HG02588 (cell line): ENCODE results near the gene RAB36.

Experiments used
- ATAC-seq: cut with Tn5 transposase; IDR thresholded peaks from one replicate; pipeline ENCODE4 v1.9.1; 2021; ENCODE audit warnings: mild to moderate bottlenecking, moderate library complexity; ENCODE audit not compliant: unreplicated experiment

The RAB36 gene, protein sequence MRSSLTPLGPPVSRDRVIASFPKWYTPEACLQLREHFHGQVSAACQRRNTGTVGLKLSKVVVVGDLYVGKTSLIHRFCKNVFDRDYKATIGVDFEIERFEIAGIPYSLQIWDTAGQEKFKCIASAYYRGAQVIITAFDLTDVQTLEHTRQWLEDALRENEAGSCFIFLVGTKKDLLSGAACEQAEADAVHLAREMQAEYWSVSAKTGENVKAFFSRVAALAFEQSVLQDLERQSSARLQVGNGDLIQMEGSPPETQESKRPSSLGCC

DNA sequence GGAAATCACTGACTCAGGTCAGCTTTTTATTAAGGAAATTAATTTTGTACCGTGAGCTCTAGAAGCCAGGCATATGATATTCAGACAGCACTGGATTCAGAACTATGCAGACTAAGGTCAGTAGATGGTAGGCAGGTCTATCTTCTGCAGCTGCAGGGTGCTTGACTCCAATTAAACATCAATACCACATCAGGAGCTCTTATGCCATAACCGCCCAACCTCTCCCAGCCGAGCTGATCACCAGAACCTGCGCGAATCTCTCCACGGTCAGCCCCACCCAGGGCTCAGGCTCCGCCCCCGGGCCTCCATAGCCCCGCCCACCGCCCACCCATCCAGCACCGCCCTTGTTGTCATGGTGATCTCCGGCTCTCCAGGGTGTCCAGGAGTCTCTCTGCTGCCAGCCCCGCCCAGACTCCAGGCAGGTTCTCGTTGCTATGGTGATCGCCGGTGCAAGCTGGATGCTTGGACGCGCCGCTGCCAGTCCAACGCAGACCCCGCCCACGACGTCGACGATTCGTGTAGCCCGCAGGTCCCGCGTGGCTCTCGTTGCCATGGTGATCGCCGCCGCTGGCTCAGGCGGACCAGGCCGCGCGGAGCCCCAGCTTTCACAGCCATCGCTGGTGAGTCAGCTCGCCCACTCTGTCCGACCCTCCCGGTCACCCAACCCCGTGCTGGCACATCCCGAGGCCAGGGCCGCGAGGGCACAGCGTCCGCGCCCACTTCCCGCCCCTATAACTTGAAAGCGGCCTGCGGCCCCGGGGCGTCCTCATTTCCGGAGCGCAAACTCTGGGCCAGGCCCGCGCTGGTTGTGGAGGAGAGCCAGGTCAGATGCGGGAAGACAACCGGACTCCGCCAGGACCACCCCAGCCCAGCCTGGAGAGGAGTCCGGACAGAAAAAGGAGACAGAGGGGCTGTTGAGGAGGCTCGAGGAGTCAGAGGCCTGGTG, at the start of gene RAB36:
TSS of gene RAB36 (plus strand) at position 546 of the 946 bp plus-strand sequence. CDS start 1,140 bp downstream, outside the sequence.
- peak; percentile 34 for ATAC-seq

DNA sequence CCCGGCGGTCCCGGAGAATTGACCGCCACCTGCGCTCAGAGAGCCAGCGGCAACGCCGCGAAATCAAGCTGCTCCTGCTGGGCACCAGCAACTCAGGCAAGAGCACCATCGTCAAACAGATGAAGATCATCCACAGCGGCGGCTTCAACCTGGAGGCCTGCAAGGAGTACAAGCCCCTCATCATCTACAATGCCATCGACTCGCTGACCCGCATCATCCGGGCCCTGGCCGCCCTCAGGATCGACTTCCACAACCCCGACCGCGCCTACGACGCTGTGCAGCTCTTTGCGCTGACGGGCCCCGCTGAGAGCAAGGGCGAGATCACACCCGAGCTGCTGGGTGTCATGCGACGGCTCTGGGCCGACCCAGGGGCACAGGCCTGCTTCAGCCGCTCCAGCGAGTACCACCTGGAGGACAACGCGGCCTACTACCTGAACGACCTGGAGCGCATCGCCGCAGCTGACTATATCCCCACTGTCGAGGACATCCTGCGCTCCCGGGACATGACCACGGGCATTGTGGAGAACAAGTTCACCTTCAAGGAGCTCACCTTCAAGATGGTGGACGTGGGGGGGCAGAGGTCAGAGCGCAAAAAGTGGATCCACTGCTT, 49.4 kb upstream of the RAB36 start:
- no peak for ATAC-seq

DNA sequence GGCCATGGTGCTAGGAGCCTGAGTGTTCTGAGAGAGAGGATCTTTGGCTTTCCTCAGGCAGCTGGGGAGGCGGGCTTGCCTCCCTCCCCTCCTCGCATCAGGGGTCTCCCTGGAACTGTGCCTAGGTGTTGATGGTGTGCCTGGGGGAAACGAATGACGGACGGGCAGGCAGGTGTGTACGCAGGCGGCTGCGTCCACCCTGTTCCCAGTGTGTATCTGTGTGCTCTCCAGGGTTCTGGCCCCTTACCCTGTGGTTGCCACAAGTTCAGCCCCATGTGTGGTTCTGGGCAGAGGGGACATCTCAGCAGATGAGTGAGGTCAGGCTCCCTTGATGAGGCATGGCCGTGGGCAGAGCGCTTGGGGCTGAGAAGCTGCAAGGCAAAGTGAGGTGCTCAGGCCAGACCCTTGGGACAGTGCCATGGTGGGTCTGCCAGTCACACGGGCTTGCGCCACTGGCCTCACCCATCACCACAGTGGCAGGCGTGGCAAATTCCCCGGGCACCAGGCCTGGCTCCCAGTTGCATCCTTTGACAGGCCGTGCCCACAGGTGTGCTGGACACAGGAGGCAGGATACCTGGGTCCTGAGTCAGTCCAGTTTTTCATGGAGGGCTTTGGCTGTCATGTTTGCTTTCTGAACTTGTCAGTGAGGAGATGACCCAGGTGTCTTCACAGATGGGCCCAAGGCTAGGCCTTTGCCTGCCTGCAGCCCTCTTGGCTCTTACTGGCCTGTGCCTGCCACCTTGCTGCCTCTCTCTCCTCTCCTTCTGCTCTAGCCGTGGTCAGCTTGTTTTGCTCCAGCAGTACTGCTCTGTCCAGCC, 47.7 kb upstream of the RAB36 start:
- no peak for ATAC-seq

DNA sequence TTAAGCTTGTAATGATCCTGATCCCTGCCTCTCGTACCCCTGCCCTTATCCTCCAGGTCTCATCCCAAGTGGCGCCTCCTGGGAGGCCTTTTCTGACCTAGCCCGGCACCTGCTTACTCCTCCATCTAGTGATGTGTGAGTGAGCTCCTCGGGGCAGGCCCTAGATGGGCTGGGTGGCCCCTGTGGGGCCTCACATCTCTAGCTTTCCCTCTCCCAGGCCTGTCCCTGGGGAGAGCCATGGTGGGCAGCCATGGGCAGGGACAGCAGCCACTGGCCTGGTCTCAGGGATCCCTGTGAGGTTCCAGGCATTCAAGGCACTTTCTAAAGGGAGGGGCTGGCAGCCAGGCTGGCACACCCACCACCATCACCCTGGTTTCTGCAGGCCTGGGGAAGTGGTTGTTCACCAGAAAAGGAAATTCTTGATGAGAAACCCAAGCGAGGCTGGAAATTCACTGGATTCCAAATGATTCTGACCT, 47.0 kb upstream of the RAB36 start:
- no peak for ATAC-seq

DNA sequence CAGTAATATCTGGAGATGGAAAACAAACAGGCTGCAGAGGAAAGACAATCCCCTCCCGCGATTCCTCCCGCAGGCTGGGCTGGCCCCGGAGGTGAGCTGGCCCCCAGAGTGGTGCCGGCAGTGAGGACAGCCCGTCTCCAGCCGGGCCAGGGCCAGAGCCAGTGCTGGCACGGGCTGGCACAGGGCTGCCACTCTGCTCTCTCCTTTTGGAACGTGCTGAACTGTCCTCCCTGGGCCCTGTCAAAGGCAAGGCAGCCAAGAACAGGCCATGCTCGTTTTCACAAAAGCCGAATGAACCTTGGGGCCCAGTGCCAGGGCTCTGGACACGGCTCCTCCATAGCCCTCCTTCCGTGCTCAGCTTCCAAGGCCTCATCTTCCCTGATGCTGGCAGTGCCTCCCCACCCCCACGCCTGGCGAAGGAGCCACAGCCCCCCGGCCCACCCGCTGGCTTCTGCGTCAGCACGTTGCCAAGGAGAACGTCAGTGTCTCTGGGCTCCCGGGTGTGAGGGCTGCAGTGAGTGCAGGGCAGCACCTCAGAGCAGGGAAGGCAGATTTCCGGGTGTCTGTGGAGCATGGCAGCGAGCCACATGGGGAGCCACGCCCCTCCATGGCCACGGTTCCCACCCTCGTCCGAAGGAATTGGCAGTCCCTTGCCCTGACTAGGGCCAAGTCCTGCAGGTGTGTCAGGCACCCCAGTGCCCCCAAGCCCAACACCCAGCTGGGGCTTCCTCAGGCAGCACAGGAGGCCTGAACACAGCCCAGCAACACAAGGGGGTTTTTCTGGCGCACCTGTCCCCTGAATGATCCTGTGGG, 46.4 kb upstream of the RAB36 start:
- no peak for ATAC-seq

DNA sequence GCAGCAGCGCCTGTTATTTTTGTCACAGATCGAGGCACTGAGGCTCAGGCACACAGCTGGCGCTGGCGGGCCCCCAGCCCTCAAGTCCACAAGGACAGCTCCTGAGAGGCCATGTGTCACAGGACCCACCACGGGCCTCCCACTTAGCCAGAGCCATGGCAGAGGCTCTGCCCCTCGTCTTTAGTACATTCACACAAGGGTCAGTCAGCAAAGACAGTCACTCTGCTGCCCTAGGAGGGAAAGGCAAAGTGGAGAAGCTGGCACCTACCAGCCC, 45.8 kb upstream of the RAB36 start:
- no peak for ATAC-seq

DNA sequence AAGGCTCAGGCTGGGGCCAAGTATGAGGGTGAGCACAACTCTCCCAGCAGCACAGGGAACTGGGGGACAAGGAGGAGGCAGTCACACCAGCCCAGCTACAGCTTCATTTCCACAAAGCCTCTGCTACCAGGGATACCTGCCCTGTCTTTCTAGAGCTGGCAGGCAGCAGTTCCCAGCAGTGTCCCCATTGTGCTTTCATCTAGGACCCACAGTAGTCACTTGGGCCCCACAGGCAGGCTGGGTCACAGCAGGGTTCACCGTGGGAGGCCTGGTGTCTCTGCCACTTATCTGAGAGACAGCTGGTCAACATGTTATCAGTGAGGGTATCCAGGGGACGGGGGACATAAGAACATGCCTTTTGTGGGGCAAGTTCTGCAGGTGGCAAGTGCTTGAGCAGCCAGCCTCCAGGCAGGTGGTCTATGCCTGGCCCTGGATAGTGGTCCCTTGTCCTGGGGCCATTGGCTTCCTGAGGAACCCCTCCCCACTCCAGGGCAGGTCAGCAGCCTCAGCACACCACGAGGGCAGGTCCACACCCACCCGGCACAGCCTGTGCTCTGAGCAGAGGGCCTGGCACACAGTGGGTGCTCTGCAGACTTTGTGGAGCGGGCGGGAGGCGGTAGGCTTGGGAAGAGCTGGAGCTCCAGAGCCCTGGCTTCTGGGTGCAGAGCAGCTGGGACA, 45.0 kb upstream of the RAB36 start:
- ATAC-seq = no peak

DNA sequence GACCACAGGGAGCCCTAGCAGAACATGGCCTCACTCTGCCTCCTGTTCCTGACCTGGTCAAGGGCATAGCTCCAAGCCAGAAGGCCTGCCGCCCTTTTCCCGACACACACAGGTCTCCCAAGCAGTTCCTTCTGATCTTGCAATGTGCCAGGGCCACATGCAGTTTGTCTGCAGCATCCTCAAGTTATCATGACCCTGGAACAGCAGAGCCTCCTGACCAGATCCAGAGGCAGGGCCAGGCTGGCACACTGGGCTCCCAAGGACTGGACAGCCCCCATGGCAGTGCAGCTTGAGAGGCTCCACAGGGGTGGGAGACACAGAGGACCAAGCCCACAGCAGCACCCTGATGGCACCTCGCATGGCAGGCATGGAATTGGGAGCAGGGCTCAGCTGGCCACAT, 43.8 kb upstream of the RAB36 start:
- no peak for ATAC-seq

DNA sequence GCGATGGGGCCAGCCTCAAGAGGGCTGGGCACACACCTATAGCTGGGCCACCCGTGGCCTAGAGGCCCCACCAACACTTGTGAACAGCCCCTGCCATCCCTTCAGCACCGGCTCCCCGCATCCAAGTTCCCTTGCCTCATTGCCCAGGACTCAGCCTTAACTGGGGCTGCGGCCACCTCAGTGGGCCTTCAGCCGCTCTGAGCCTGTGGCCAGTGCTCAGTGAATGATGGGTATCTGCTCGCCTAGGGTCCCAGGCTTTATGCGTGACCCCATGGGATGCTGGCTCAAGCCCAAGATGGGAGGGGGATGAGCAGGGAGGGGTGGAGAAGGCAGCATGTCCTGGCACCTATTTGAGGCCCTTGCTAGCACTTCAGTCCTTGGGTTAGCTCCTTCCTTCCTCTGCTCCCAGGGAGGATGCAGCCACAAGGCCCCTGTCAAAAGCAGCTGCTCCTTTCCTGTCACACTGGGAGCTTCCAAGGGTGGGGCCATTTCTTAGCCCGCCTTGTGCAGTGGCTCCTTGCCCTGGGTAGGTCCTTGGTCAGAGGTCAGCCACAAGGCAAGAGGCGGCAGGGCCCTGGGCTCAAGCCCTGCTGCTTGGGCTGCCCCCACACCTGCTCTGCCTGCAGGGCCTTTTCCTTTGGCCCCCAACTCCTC, 43.1 kb upstream of the RAB36 start:
- no peak for ATAC-seq

DNA sequence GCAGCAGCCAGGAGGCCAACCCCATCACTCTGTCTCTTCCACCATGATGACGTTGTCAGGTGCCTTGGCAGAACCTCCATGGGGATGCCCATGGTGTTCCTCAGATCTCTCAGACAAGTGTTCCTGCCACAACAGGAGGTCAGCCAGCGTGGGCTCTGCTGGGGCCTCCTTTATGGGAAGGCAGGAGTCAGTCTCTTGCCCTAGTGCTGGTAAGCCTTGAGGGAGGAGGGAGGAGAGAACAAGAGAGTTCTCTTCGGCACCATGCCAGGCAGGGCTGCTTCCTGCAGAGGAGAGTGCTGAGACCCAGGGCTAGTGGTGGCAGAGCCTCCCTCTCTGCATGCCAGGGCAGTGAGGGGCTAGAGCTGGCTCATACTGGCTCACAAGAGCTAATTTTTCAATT, 42.5 kb upstream of the RAB36 start:
- no peak for ATAC-seq

DNA sequence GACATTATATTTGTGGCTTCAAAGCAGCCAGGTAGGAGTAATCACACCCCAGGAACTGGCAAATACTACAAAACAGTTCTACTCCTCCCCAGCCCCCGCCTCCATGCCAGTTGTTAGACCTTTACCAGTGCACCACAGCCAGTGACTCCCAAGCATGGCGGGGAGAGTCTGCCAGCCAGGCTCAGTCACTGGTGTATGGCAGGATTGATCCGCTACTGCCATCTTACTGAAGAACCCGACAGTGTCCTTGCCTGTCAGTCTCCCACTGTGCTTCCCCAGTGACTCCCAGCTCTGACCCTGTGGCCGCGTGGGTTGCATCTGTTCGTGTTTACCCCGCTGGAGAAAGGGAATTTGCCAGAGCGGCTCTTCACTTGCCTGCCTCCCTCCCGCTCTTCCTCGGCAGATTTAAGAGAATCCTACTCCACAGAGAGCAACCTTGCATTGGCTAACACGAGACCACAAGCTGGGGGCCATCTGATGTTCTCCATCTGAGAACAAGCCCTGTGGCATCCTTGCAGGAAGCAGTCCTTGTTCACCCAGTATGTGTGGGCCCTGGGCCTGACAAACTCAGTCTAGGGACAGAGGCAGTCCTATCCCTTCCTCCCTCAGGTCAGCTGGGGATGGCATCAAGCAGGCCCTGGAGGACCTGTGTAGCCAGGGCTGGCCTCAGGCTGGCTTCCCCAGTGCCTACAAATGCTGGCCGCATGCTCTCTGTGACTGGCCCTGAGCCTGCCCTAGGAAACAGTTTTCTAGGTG, 41.9 kb upstream of the RAB36 start:
- ATAC-seq = no peak

DNA sequence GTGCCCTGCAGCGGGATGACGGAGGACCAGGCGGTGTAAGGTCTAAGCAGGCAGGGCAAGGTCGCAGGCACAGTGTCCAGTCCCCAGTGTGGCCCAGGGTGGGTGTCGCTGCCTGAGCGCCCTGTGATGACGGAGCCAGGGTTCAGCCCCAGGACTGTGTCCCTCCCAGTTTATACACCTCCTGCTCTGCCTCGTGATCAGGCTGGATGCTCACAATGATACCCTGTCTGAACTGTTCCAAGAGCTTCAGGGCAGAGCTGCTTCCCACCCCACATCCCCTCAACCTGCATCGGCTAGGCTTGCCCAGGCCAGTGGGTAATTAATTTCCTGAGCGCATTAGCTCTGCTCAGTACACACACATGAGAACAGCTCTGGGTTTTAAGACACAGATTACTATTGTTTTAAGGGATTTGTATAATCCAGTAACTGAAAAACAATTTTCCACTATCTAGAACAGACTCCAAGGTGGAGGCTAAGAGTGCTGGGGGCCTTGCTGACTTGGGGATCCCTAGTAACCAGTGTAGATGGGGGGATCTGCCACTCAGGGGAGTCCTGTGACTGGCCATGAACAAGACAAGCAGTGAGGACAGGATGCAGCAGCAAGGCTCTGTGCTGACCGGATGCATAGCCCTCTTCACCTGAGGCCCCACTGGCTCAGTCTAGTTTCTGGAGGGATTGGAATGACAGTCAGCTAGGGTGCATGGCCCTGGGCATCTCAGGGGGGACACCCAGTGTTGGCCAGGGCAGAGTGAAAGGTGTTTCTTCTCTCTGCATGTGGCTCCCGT, 40.9 kb upstream of the RAB36 start:
- no peak for ATAC-seq

DNA sequence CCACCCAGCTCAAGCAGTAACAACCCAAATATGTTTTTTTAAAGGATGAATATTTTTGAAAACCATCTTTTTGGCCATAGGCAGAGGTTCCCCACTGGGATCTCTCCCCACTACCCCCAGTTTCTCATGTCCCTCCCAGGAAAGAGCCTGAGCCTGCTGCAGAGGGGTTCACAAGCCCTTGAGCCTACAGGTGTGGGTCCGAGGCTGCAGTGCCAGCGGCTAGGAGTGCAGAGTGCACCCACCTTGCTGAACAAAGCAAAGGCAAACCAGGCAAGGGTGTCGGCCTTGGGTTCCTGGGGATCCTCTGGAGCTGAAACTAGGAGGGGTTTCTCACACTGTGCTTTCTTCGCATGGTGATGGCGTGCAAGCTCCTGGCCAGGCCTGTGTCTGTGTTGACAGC, 40.0 kb upstream of the RAB36 start:
- ATAC-seq = no peak

DNA sequence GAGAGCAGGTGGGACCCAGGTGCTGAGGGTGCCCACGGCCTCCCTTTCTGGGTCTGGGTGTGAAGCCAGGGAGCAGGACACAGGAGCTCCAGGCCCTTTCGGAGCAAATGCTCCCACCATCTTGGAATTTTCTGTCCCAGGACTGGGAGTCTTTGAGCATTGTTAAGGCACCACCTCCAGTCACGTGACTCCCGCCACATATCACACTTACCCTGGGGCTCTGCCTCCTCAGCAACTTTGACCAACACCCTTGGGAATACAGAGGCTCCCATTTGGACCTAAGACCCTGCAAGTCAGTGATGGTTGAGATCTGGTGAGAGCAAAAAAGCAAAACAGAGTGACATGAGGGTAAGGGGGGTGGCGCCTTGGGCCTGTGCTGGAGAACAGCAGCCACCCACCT, 39.4 kb upstream of the RAB36 start:
- no peak for ATAC-seq

DNA sequence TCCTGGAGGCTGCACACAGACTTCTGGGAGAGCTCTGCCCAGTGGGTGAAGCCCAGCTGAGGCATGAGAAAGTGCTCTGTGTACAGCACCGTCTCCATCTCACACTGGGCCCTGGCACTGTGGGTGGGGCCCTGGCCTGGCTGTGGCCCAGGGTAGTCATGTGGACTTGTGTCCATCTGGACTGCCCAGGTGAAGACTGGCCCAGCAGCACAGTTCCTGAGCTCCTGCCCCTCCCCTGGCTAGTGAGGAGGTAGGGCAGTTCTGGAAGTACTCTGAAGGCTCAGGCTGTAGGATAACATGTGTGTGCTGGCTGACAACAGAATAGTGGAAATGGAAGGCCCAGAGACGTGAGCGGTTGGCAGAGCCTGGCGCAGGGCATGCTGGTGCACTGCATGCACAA, 38.9 kb upstream of the RAB36 start:
- no peak for ATAC-seq

DNA sequence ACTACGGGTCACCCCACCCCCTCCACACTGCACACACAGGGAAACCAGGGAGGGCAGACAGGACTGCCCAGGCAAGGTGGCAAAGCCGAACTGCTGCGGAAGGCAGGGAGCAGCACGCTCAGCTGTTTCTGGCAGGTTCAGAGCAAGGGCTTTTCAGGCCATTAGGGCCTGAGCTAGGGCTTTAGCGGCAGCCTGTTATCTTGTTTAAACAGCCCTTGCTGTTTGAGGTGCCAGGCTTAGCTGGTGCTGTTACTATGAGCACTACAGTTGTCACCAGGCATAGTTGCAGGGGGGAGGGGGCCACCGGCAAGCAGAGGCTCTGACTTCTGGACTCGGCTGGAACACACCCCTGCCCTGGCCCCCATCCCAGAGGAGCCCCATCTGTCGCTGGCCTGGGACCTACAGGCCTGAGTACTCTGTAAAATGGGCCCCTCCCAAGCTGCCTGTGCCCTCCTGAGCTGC, 38.3 kb upstream of the RAB36 start:
- ATAC-seq = no peak

DNA sequence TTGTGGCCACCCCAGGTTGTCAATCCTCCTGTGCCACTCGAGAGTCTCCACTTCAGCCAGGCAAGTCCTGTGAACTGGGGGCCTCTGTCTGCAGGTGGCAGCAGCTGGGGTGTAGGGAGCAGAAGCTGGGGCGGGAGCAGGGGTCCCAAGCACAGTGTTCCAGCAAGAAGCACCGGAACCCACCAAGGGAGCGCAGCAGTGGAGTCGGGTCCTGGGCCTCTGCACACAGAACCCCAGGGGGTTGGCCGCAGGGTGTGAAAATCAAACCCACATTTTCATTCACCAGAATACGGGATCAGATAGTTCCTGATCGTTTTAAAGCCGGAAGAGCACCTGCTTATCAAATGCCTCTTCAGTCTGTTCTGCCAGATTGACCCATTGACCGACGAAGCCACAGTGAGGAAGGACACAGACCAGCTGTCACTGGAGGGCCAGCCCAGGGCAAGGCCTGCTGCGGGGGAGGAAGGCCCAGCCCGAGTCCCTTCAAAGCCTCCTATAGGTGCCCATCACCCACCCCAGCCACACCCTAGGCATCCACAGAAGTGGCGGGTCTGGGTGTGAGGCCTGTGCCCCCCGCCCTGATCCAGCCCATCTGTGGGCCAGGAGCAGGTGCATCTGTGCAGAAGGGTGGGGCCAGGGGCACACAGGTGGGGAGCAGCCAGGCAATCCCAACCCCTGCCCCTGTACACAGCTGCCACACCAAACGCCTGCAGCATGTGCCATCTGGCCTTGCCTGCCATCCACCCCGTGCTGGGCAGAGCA, 37.6 kb upstream of the RAB36 start:
- ATAC-seq = no peak
